GM18519 (cell line): Measurements from ENCODE around the gene APBB1IP.
"Not testable (repeated sequence)": the region's sequence is repeated elsewhere in the genome, so short reads cannot be mapped to it uniquely, and the experiment has no call there.

Experiments
- ATAC-seq: cut with Tn5 transposase; IDR thresholded peaks from one replicate; pipeline ENCODE4 v1.9.1; 2021; ENCODE audit warnings: mild to moderate bottlenecking, moderate library complexity; ENCODE audit not compliant: unreplicated experiment, low FRiP score

APBB1IP gene

GRCh38 chr10:26504429-26504828 is 66.3 kb downstream of the APBB1IP start:
- ATAC-seq, result not testable (repeated sequence)

GRCh38 chr10:26505491-26505890 is 67.3 kb downstream of the APBB1IP start:
- no peak for ATAC-seq

GRCh38 chr10:26506736-26507135 is 68.6 kb downstream of the APBB1IP start:
- ATAC-seq, result no peak

GRCh38 chr10:26507441-26507840 is 69.3 kb downstream of the APBB1IP start:
- ATAC-seq, result no peak

GRCh38 chr10:26508016-26508415 is 69.9 kb downstream of the APBB1IP start:
- ATAC-seq, result no peak

GRCh38 chr10:26509307-26509706 is 71.2 kb downstream of the APBB1IP start:
- no peak for ATAC-seq

GRCh38 chr10:26513101-26513500 is 75.0 kb downstream of the APBB1IP start:
- ATAC-seq, result no peak

GRCh38 chr10:26516540-26517101 is 78.5 kb downstream of the APBB1IP start:
- no peak for ATAC-seq

GRCh38 chr10:26517141-26517867 is 79.2 kb downstream of the APBB1IP start:
- no peak for ATAC-seq

- no peak for ATAC-seq
Measured at GRCh38 chr10:26519803-26520202, 81.7 kb downstream of the APBB1IP start.

GRCh38 chr10:26520575-26520974 is 82.4 kb downstream of the APBB1IP start:
- no peak for ATAC-seq

GRCh38 chr10:26524161-26524896 is 86.2 kb downstream of the APBB1IP start:
- no peak for ATAC-seq

GRCh38 chr10:26525586-26525985 is 87.4 kb downstream of the APBB1IP start:
- no peak for ATAC-seq

- ATAC-seq, result no peak
Measured at GRCh38 chr10:26527018-26527417, 88.9 kb downstream of the APBB1IP start.

GRCh38 chr10:26528048-26528447 is 89.9 kb downstream of the APBB1IP start:
- ATAC-seq, result no peak

GRCh38 chr10:26528715-26529393 is 90.7 kb downstream of the APBB1IP start:
- ATAC-seq, result peak; percentile 88

GRCh38 chr10:26534384-26534783 is 96.2 kb downstream of the APBB1IP start:
- ATAC-seq, result no peak

GRCh38 chr10:26540601-26541000 is 102.5 kb downstream of the APBB1IP start:
- ATAC-seq, result peak; percentile 52

GRCh38 chr10:26543567-26544306 is 105.6 kb downstream of the APBB1IP start:
- peak; percentile 62 for ATAC-seq

GRCh38 chr10:26544932-26545331 is 106.8 kb downstream of the APBB1IP start:
- ATAC-seq, result no peak
